Lower lobe of right lung (tissue), 2 donors: ENCODE data around the gene SEH1L. TPM values are rescaled to one million over a fixed set of nuclear protein-coding genes. Genes with fewer than 3 reads are reported as not detected.
"Not testable (repeated sequence)": the region's sequence is repeated elsewhere in the genome, so short reads cannot be mapped to it uniquely, and the experiment has no call there.

ENCODE experiments used
- ATAC-seq, 2 donors: fragments of 200-7000 bp; cut with Tn5 transposase; one replicate each; pipeline ENCODE4 v1.9.1; 2020 to 2022; ENCODE audit warnings: mild to moderate bottlenecking in 2 of 2, moderate library complexity in 2 of 2
- DNase-seq: peaks from one replicate; pipeline ENCODE4 v3.0.0-alpha.2; 2020
- H3K27ac ChIP-seq: fragments of 200-600 bp; one replicate; pipeline ENCODE4 v1.8.0; 2022
- H3K27me3 ChIP-seq: fragments of 200-600 bp; one replicate; pipeline ENCODE4 v1.8.0; 2022; ENCODE audit warnings: low read depth
- H3K36me3 ChIP-seq: fragments of 200-600 bp; one replicate; pipeline ENCODE4 v1.8.0; 2022; ENCODE audit warnings: mild to moderate bottlenecking
- H3K4me1 ChIP-seq: fragments of 200-600 bp; one replicate; pipeline ENCODE4 v1.8.0; 2022
- H3K4me3 ChIP-seq: fragments of 200-600 bp; one replicate; pipeline ENCODE4 v1.8.0; 2022; ENCODE audit warnings: mild to moderate bottlenecking
- H3K9me3 ChIP-seq: fragments of 200-600 bp; one replicate; pipeline ENCODE4 v1.8.0; 2022
- intact Hi-C: fragments of 100-400 bp; cut with DNase I; formaldehyde crosslinking; loops from one replicate; pipeline ENCODE4 v1.11.0; 2022
- long read RNA-seq: library from polyadenylated mRNA; unstranded; transcript quantifications from one replicate; pipeline ENCODE4 v2.0.0, GENCODE V29; 2021
- total RNA-seq: library from RNA; stranded (reverse); fragmentation: NEBNext Ultra II Directional; extraction: Animal tissue kit (Norgen Biotek cat#: 25700); gene quantifications from one replicate; pipeline ENCODE4 v1.2.1, GENCODE V29; 2021
- TF ChIP-seq, protein P1 (sequence below): fragments of 200-600 bp; IDR thresholded peaks from one replicate; pipeline ENCODE4 v1.8.0; 2022; ENCODE audit warnings: antibody characterized with exemption, mild to moderate bottlenecking
- donor health status: DM: no; HTN: yes; CAD: no; lungs with severe emphysema.

Gene SEH1L, protein sequence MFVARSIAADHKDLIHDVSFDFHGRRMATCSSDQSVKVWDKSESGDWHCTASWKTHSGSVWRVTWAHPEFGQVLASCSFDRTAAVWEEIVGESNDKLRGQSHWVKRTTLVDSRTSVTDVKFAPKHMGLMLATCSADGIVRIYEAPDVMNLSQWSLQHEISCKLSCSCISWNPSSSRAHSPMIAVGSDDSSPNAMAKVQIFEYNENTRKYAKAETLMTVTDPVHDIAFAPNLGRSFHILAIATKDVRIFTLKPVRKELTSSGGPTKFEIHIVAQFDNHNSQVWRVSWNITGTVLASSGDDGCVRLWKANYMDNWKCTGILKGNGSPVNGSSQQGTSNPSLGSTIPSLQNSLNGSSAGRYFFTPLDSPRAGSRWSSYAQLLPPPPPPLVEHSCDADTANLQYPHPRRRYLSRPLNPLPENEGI
- 34.8 TPM for total RNA-seq
- long read RNA-seq, transcript SEH1L-201 (9 exons, 3,494 nt): major isoform, 52 of 56 reads
- long read RNA-seq, partial matches to known transcripts: 2 of 56 reads
- long read RNA-seq, other reads (novel, unspliced or antisense): 2 of 56 reads

DNA sequence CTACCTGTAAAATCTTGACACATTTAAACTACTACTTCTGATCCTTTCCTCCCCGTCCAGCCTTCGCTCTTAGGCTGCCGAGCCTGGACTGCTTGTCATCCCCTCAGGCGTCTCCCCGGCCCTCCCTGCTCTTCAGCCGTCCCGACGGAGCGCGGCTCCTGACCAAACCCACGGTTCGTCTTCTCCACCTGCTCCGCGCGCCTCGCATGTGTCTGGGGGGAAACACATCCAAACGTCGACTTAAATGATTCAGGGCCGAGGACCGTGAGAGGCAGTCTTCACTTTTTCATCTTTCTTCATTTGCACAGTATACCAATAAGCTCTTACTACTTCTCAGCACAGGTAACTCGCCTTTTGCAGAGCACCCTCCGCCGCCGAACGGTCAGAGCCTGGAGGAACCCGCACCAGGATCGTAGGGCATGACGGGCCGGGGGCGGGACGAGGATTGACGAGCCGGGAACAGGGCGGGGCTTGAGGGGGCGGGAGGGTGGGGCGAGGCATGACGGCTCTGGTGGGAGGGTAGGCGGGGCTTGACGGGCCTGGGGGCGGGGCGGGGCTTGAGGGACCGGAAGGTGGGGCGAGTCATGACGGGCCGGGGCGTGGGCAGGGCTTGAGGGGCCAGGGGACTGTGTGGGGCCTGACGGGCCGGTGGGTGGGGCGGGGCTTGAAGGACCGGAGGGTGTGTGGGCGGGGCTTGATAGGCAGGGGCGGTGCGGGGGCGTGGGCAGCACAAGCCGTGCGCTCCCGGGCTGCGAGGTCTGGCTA lies at the start of gene SEH1L:
Gene SEH1L, plus strand, starts transcription at position 727 of the 765 bp plus-strand sequence. CDS start 111 bp downstream, outside the sequence.
- TF ChIP-seq, protein P1, sequence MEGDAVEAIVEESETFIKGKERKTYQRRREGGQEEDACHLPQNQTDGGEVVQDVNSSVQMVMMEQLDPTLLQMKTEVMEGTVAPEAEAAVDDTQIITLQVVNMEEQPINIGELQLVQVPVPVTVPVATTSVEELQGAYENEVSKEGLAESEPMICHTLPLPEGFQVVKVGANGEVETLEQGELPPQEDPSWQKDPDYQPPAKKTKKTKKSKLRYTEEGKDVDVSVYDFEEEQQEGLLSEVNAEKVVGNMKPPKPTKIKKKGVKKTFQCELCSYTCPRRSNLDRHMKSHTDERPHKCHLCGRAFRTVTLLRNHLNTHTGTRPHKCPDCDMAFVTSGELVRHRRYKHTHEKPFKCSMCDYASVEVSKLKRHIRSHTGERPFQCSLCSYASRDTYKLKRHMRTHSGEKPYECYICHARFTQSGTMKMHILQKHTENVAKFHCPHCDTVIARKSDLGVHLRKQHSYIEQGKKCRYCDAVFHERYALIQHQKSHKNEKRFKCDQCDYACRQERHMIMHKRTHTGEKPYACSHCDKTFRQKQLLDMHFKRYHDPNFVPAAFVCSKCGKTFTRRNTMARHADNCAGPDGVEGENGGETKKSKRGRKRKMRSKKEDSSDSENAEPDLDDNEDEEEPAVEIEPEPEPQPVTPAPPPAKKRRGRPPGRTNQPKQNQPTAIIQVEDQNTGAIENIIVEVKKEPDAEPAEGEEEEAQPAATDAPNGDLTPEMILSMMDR: no peak
- no peaks in the 10 kb centered on the region for H3K9me3 ChIP-seq
- H3K36me3 ChIP-seq: no peaks in the 10 kb centered on the region
- intact Hi-C loops: no loop called here
- DNase-seq: peak; percentile 100
- peak within 1 kb of the TSS; percentile 96 for H3K27ac ChIP-seq
- ATAC-seq: peak; percentile 97 to 98
- H3K4me3 ChIP-seq: peak within 1 kb of the TSS; percentile 67
- H3K4me1 ChIP-seq: peaks cover 39% of the 10 kb centered on the region
- H3K27me3 ChIP-seq: no peaks in the 10 kb centered on the region

DNA sequence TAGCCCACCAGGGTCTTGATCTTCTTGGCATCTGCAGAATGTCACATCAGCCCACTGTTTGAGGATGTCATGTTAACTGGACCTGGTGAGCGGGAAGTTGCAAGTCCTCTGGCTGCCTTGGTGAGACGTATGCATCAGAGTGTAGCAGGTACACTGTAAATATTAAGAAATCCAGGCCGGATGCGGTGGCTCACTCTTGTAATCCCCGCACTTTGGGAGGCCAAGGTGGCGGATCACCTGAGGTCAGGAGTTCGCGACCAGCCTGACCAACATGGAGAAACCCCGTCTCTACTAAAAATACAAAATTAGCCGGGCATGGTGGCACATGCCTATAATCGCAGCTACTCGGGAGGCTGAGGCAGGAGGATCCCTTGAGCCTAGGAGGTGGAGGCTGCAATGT lies 46.6 kb upstream of the SEH1L start:
- H3K4me3 ChIP-seq, H3K27ac ChIP-seq, H3K27me3 ChIP-seq, H3K9me3 ChIP-seq, ATAC-seq, intact Hi-C loops, H3K4me1 ChIP-seq, H3K36me3 ChIP-seq, DNase-seq: not testable (repeated sequence)

DNA sequence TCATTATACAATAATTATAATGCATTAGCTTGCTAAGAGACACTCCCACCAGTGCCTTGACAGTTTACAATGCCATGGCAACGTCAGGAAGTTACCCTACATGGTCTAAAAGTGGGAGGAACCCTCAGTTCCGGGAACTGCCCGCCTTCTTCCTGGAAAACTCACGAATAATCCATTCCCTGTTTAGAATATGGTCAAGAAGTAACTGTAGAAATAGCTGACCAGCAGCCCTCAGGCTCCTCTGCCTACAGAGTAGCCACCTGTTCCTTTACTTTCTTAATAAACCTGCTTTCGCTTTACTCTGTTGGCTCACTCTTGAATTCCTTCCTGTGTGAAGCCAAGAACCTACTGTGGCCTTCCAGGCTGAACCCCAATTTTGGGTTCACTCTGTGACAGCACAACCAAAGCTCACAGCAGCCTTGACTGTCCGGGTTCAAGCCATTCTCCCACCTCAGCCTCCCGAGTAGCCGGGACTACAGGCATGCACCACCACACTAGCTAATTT lies 43.7 kb upstream of the SEH1L start:
- TF ChIP-seq, protein P1: no peak
- Histone ChIP-seq H3K27me3 (no peaks in the 10 kb centered on the region), H3K4me1 (peaks cover 5% of the 10 kb centered on the region), H3K4me3 (no peak overlapping the region), H3K9me3 (no peaks in the 10 kb centered on the region), H3K27ac (no peak overlapping the region), H3K36me3 (no peaks in the 10 kb centered on the region)
- ATAC-seq (peak; percentile 41 to 52), DNase-seq (no peak)
- intact Hi-C loops: no loop called here

DNA sequence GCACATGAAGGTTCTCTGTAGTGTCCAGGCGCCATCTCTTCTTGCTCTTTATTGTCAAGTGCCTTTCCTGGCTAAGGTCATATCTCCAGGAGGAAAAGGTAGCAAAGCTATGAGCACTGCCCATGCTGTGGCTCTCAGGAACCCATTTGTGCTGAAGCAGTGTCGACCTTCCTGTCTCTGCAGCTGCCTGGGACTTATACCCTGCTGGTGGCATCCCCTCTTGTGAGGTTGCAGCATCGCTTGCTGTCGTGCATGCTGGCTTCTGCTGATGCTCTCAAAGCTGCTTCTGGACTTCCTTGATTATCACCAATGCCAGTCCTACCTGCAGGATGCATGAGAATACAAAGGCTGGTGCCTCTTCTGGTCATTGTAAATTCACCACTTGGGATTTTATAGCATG lies 41.7 kb upstream of the SEH1L start:
- Histone ChIP-seq H3K36me3 (no peaks in the 10 kb centered on the region), H3K4me1 (peaks cover 10% of the 10 kb centered on the region), H3K4me3 (no peak overlapping the region), H3K9me3 (no peaks in the 10 kb centered on the region), H3K27me3 (peaks cover 2% of the 10 kb centered on the region), H3K27ac (no peak overlapping the region)
- DNase-seq: no peak
- TF ChIP-seq, protein P1: no peak
- intact Hi-C loops: no loop called here
- ATAC-seq: no peak

DNA sequence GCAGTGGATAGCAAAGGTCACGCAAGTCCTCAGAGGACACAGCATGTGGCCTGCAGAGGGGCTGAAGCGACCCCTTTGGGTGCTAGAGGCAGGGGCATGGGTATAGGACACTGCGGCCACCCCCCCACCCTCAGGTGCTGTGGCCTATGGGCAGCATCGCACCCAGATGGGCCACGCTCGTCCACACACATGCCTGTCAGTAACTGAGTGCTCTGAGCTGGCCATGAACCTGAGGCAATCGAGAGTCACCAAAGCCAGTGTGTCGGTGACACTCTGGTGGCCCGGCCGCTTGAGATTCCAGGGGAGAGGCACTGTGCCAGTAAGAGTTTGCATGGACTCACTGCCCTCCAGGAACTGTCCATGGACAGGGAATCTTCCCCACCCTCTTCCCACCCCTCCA lies 41.0 kb upstream of the SEH1L start:
- H3K9me3 ChIP-seq: no peaks in the 10 kb centered on the region
- peaks cover 8% of the 10 kb centered on the region for H3K27me3 ChIP-seq
- no peak overlapping the region for H3K4me3 ChIP-seq
- intact Hi-C loops: no loop called here
- H3K27ac ChIP-seq: peak overlapping the region; percentile 13
- ATAC-seq (no peak), DNase-seq (no peak)
- H3K36me3 ChIP-seq: no peaks in the 10 kb centered on the region
- peaks cover 17% of the 10 kb centered on the region for H3K4me1 ChIP-seq
- TF ChIP-seq, protein P1: no peak
